Urothelium cell line (cell line): ENCODE data around the gene MT1HL1.
"Not testable (repeated sequence)": the region's sequence is repeated elsewhere in the genome, so short reads cannot be mapped to it uniquely, and the experiment has no call there.

ENCODE experiments used
- DNase-seq: peaks from one replicate; pipeline ENCODE4 v3.0.0; 2011; ENCODE audit warnings: low spot score, mixed read lengths
- FAIRE-seq: peaks from 2 replicates; lab custom pipeline; 2011; peaks lifted over from hg19 to GRCh38; lab: Jason Lieb, UNC

The MT1HL1 gene

GRCh38 chr1:236979149-236979900, 24.9 kb downstream of the MT1HL1 start:
- DNase-seq = no peak
- FAIRE-seq = peak; percentile 32

- DNase-seq = peak; percentile 65
These were observed 25.5 kb downstream of the MT1HL1 start for GRCh38 chr1:236978740-236979139.

DNA sequence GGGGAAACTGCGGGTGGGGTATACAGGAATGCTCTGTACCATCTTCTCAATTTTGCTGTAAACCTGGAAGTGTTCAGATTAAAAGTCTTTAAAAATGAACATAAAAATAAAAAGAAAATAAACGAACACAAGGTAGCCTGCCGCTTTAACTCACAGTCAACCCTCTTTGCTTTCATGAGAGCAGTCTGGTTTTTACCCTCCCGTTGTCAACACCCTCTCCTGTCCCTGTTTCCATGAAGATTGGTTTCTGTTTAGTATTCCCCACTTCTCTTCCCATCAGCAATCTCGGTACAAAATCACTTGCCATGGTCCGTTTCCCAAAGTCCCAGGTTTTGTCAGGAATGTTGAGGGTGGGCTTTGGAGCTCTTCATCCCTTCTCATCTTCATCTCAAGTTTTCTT, 28.8 kb downstream of the MT1HL1 start:
- FAIRE-seq (no peak), DNase-seq (no peak)

More at GRCh38 chr1:236978740-236979139, 25.5 kb downstream of the MT1HL1 start:
- FAIRE-seq = no peak

DNA sequence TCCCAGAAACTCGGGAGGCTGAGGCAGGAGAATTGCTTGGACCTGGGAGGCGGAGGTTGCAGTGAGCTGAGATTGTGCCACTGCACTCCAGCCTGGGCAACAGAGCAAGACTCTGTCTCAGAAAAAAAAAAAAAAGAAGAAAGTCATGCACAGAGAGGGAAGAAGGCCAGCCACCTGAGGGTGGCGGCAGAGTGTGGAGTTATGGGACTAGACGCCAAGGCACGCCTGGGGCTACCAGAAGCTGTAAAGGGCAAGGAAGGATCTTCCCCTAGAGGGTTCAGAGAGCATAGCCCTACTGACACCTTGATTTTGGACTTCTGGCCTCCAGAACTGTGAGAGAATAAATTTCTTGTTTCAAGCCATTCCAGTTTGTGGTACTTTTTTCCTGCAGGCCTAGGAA, 30.2 kb downstream of the MT1HL1 start:
- FAIRE-seq, DNase-seq: not testable (repeated sequence)

DNA sequence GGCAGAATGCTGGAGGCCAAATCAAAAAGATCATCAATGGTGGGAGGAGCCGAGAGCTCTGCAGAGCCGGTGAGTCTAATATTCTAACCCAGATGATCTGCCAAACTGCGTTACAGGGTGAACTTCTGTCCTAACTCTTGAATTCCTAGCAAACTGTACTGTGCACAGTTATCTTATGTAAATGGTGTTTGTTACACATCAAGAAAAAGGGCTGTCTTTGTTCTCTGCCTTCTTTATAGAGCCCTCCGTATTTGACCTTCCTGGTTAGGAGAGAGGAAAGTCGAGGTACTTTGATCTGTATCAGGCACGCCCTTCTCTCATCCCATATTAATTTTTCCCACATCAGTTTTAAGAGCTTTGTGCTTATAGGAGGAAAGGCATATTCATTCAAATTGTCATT, 37.6 kb downstream of the MT1HL1 start:
- FAIRE-seq (no peak), DNase-seq (no peak)

DNA sequence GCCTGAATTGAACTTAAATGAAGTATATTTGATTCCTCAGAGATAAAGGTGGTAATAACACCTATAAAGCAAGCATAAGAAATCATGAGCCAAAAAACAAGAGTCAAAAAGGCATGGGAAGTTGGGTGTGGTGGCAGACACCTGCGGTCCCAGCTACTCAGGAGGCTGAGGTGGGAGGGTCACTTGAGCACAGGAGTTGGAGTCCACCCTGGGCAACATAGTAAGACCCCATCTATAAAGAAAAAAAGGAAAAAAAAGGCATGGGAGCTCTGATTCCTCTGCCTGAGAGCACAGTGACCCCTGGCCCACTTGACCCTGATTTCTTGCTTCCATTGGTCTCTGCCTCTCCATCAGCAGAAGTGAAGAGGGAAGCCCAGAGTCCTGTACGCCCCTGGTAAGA, 40.3 kb downstream of the MT1HL1 start:
- no peak for FAIRE-seq

GRCh38 chr1:236959112-236959511, 45.1 kb downstream of the MT1HL1 start:
- DNase-seq (no peak), FAIRE-seq (no peak)

More for the DNA sequence above, 40.3 kb downstream of the MT1HL1 start:
- no peak for DNase-seq

DNA sequence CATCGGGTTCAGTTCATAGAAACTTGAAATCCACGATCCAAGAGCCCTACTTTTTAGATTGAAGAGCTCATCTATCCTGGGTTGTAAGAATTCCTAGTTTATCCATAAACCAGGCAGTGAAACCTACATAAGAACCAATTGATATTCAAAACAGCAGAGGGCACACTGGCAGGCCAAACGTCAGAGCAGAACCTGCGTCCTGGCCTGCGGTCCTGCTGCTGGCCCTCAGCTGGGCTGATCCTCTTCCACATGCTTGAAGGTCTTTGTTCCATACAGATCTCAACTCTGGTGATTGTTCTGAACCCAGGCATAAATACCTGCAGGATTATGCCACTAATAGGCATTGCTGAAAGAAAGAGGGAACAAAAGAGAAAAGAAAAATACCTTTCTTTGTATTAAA, 47.0 kb downstream of the MT1HL1 start:
- no peak for DNase-seq
- no peak for FAIRE-seq
